HG02885 (cell line): ENCODE results near the gene MTREX.
A peak's percentile ranks its signal among the peaks of the same experiment; 100 is the strongest.

Experiments
- ATAC-seq: cut with Tn5 transposase; IDR thresholded peaks from one replicate; pipeline ENCODE4 v1.9.1; 2021; ENCODE audit warnings: mild to moderate bottlenecking; ENCODE audit not compliant: unreplicated experiment, poor library complexity

MTREX gene

DNA sequence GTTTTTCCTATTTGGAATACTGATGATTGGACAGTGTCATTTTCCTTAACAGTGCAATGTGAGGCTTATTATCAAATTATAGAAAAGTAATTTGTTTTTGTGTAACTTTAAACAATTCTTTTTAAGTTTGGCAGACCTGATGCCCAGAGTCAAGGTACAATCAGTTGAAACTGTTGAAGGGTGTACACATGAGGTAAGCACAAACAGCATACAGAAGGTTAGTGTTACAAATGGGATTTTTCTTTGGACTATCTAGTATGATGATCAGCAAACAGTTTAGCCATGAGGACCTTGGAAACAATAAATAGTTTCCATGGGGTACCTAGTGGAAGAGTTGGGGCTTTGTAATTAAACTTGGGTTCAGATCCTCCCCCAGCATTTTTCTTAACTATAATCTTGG is 16.2 kb downstream of the MTREX start:
- no peak for ATAC-seq

DNA sequence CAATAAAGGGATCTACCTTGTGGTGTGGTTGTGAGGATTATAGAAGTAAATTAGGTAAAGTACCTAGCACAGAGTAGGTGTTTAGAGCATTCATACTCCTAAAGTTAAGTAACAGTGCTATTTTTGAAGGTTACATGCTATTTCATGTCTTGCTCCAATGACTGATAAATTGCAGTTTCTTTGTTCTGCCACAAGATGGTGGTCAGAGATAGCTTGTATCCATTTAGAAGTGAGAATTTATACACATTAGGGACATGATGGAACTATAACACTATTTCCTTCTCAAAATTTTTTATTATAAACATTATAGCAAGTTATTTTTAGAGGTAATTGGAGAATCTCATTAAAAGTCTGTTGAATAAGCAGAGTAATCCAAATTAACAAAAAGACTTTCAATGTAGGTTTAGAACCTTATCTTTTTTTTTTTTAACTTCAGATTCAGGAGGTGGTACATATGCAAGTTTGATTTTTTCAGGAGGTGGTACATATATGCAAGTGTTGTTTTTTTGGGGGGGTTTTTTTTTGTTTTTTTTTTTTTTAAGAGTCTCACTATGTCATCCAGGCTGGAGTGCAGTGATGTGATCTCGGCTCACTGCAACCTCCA is 17.1 kb downstream of the MTREX start:
- ATAC-seq: peak; percentile 65

DNA sequence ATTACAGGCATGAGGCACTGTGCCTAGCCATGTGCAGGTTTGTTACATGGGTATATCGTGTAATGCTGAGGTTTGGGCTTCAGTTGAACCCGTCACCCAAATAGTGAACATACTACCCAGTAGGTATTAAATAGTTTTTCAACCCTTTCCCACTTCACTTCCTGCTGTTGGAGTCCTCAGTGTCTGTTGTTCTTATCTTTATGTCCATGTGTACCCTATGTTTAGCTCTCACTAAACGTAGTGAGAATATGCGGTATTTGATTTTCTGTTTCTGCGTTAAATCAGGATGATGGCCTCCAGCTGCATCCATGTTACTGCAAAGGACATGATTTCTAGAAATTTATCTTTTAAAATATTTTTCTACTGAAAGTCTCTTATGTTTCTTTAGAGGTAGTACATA is 17.8 kb downstream of the MTREX start:
- ATAC-seq: no peak

DNA sequence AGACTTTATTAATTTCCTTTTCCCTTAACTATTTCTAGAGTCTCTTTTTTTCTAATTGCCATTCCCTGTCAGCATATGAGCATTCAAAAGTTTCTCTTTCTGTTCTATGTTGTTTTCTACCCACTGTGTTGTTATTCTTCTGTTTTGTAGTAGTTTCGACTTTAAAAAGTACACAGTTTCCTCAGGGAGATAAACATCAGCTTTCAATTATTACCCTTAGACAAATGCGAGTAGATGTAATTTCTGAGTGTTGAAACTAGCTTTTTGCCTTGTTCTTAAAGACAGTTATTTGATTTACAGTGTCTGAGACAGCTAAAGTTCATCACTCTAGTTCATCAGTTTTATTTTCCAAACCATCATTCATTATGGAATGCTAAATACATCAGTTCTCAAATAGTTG is 19.5 kb downstream of the MTREX start:
- ATAC-seq: no peak

DNA sequence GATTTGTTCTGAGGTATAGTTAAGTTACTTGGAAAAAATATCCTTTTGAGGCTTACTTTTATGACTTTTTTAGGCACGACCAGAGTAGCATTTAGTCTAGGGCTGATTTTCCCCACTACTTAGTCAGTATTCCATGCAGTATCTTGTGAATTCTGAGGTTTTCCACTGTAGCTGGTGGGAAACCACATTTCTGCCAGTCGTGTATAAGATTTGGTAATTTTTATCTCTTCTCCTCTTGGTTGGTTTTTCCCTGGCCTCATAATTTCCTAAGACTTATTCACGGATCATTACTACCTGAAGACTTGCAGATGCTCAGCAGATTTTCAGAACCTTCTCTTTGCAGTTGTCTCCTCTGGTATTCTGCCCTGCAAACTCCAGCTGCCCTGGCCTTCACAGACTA is 23.5 kb downstream of the MTREX start:
- no peak for ATAC-seq

DNA sequence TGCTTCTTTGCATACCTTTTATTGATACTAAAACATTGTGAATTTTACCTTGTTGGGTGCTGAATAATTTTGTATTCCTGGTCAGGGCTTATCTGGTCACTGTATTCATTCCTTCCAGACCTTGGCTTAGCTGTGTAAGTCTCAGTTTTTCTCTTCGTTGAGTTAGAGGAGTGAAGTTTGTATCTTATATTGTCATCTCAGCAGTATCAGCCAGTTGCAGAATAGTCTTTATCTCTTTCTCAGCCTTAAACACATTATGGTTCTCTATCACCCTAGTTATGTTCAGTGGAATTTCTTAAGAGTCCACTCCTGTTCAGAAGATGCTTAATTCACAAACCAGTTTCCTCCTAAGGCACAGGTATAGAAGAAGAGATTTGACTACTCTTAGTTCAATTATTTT is 25.2 kb downstream of the MTREX start:
- ATAC-seq: no peak

DNA sequence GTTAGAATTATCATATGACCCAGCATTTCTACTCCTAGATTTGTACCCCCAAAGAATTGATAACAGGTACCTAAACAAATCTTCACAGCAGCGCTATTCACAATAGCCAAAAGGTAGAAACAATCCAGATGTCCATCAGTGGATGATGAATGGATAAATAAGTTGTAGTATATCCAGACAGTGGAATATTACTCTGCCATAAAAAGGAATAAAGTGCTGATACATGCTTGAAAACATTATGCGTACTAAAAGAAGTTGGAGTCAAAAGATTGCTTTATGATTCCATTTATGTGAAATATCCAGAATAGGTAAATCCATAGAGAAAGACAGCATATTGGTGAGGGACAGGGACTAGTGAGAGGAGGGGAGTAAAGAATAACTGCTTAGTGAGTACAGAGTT is 26.0 kb downstream of the MTREX start:
- ATAC-seq: no peak

DNA sequence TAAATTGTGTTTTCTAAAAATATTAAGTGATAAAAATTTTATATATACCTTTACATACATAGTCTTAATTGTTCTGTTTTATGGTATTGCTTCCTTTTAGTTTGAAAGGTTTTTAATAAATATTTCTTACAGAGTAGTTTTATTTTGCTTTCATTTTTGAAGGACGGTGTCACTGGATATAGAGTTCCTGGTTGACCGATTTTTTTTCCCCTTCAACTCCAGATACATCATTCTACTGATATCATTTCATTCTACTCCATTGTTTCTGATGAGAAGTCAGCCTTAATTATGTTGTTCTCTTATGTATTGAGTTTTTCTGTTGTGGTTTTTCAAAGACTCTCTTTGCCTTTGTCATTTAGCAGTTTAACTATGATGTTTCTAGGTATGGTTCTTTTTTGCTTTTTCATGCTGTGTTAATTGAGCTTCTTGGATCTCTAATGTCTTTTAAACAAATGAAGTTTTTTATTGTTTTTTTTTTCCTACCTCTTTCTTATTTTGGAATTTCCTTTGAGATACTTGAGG is 30.4 kb downstream of the MTREX start:
- no peak for ATAC-seq

DNA sequence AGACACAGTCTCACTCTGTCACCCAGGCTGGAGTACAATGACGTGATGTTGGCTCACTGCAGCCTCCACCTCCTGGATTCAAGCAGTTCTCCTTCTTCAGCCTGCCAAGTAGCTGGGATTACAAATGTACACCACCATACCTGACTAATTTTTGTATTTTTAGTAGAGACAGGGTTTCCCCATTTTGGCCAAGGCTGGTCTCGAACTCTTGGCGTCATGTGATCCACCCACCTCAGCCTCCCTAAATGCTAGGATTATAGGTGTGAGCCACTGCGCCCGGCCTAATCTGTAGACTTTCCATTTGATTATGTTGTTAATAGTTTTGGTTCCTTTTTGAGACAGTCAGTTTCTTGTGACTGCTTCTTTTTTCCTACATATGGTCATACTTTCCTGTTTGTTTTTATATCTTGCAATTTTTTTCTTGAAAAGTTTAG is 31.0 kb downstream of the MTREX start:
- ATAC-seq: peak; percentile 83

DNA sequence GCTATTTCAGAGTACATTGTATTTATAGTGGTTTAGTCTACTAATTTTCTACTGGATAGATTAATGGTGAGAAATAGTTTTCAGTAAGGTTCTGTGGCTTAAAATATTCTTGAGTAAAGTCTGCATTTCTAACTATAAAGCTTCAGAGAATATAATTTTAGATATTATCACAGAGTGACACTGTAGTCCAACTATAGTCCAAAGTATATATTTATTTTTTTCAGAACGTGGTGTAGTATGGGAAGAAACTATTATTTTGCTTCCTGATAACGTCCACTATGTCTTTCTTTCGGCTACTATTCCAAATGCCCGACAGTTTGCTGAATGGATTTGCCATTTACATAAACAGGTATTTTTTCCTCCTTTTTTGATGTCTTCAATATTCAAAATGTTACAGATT is 35.3 kb downstream of the MTREX start:
- ATAC-seq: no peak

DNA sequence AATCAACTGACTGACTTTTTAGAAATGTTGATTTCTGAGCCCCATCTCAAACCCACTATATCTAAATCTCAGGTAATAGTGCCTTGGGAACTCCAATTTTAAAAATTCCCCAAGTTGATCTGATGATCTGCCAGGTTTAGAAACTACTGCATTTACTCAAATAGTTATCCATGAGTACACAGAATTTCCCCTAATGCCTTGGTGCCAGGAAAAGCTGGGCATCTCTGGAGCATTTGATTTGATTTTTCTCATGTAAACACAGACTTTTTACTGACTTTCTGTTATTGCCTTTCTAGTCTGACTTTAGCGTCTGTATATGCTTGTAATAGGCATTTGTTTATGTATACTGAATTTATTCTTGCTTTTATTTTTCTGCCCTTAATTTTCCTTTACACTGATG is 35.8 kb downstream of the MTREX start:
- no peak for ATAC-seq

DNA sequence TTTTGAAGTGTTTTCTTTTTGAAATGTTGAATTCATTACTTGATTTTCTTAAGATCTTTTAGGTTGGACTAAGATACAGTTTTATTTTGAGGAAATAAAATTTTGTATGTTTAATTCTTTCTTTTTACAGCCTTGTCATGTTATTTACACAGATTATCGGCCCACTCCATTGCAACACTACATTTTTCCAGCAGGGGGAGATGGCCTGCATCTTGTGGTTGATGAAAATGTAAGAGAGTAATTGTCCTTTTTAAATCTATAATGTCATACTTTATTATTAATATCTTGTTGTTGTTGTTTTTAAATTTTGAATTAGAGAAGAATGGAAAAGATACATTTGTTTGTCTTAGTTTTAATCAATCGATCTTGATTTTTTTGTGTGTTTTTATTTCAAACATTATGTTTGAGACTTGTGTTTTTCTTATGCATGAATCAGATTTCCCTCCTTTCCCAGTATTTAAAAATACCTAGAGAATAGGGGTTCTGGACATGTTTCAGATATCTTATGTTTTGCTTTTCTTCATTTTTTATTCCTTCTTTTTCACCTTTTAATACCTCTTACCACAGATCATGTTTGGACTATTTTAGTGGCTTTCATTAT is 36.7 kb downstream of the MTREX start:
- no peak for ATAC-seq

DNA sequence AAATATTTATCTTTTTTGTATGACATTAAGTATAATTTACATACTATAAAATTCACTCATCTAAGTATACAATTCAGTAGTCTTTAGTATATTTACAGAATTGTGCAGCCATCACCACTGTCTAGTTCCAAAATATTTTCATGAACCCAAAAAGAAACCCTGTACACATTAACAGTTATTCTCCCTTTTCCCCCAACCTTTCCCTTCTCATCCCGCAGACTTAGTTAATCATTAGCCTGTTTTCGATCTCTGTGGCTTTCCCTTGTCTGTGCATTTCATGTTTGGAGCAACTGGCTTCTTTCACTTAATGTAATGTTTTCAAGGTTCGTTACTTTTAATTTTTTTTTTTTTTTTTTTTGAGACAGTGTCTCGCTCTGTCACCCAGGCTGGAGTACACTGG is 37.5 kb downstream of the MTREX start:
- ATAC-seq: no peak

DNA sequence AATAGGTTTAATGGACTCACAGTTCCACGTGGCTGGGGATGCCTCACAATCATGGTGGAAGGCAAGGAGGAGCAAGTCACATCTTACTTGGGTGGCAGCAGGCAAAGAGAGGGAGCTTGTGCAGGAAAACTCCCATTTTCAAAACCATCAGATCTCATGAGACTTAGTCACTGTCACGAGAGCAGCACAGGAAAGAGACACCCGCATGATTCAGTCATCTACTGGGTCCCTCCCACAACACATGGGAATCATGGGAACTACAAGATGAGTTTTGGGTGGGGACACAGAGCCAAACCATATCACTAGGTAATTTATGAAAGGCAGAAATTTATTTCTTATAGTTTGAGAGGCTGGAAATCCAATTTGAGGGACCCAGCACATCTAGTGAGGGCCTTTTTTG is 40.0 kb downstream of the MTREX start:
- ATAC-seq: no peak

DNA sequence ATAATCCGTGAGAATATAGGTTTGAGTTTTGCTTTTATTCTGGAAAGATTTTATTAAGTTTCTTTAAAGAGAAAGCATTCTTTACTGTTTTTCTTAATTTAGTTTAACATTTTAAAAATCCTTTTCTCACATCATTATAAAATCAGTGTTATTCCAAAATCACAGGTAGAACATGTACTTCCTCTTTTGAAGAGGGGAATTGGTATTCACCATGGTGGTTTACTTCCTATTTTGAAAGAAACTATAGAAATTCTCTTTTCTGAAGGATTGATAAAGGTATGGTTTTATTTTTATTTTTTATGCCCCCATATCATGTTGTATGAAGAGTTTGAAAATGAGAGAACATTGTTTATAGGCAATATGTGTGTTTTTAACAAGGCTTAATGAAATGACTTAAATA is 43.0 kb downstream of the MTREX start:
- no peak for ATAC-seq

DNA sequence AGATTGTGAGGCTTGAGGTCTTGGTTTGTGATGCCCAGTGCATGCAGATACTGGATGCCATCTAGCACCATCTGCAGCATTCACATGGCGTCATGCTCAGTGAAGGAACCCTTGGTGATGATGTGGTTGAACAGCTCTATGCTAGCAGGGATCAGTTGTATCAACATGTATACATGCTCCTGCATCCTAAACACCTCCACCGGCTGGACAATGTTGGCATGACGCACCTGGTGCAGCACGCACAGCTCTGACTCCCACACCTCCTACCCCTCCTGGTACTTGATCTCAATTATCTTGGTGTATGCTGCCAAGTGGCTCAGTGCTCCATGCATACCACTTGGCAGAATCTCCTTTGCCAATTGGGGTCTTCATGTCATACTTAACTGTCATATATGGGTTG is 49.1 kb downstream of the MTREX start:
- no peak for ATAC-seq

DNA sequence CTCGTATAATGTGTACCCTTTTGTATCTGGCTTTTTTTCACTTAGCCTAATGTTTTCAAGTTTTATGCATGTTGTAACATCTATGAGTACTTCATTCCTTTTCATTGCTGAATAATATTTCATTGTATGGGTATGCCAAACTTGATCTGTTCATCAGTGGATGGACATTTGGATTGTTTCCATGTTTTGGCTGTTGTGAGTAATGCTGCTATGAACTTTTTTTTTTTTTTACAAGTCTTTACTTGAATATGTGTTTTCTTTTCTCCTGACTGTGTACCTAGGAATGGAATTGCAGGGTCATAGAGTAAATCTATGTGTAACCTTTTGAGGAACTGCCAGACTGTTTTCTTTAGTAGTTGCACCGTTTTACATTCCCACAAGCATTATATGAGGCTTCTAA is 52.4 kb downstream of the MTREX start:
- no peak for ATAC-seq

DNA sequence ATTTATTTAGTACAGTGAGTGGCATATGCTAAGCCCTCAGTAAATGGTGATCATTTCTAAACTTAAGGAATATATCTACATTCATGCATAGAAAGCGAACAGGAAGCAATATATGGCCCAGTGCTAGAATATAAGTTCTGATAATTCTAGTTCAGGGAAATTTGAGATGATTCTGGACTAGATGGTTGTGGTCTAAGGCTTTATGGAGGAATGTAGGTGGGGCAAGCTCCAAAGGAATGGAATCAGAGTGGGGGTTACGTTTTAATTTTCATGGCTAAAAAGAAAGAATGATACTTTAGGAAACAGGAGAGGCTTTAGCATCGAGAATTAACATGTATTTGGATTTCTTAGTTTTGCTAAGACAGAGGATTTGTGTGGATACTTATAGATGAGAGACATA is 56.1 kb downstream of the MTREX start:
- no peak for ATAC-seq

DNA sequence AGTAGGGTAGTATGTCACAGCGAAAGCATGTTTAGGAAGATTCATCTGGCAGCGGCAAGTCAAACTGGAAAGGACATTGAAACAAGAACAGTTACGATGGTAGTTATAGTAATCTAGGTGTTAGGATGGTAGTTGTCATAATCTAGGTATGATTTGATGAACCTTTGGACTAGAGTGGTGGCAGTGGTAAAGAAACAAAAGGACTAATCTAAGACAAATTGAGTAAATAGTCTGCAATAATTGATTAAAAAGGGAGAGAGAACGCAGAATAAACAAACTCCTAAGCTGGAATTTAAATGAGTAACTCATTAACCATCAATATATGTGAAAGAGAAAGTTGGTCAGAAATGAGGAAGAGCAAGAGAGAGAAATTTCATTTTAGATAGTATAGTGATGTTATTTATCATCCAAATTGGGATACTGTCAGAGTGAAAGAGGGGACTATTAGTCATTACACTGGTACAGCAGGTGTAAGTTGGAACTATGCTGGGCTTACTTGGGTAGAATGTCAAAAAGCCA is 56.8 kb downstream of the MTREX start:
- ATAC-seq: peak; percentile 99

DNA sequence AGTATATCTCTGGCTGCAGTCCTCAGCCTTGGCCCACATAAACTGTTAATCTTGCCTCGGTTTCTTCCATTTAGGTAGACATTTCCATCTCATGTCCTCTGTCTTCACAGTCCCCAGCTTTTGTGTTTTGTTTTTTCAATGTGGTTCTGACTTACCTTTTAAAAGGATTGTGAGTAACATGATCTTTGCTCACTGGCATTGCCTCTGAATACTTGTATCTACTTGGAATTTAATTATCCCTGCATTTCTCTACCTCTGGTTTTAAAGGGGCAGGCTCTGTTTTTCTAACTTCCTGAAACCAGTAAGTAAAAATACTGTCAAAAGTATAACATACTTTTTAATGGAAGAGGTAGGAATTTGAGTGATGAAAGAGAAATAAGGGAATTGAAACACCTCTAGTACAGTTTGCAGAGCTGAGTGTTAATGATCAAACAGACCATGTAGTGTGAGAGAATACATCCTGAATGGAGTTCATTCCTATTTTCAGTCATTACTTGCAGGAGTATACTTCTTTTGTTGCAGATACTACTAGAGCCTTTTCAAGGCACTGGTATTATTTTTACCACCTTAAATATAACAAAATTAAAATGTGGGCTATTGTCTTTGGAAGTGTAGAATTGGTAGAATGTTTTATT is 62.6 kb downstream of the MTREX start:
- no peak for ATAC-seq

DNA sequence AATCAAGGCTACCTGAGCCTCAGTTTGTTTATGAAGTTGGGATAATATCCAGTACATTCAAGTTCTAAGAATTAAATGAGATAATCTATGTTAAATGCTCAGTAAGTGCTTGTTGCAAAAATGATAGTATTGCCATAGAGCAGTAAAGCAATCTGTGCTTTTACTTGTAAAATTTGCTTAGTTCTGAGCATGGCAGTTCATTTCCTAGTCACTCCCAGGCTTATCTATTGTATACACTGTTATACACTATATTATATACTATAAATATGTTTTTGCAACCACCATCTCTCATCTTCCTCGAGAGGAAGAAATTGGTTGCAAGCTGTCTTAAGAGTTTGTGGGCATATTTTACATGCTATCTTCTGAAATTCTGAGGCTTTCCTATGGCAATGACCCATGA is 63.4 kb downstream of the MTREX start:
- ATAC-seq: no peak
